K562 (cell line): Measurements from ENCODE around the gene P2RY13. TPM values are rescaled to one million over a fixed set of nuclear protein-coding genes. Genes with fewer than 3 reads are reported as not detected.

Experiments used
- ATAC-seq: fragments of 200-7000 bp; cut with Tn5 transposase; 3 replicates; pipeline ENCODE4 v1.9.1; 2020; ENCODE audit warnings: moderate library complexity
- BruUV-seq: library from RNA; stranded (reverse); fragments of 400-500 nt; replicated peaks from 2 replicates; lab custom pipeline; 2021; lab: Mats Ljungman, UMichigan
- CTCF ChIA-PET: fragments of 300-600 bp; formaldehyde crosslinking; extraction: SDS; loops from one replicate; lab custom pipeline; 2021; ENCODE audit warnings: low intra/inter-chr PET ratio; lab: Yijun Ruan, JAX
- POLR2A ChIA-PET: fragments of 300-600, 350-650 bp; sonication (Branson Sonifier 250); formaldehyde crosslinking; extraction: SDS; loops from one replicate; lab custom pipeline; 2021; ENCODE audit warnings: antibody characterized with exemption, inconsistent platforms; lab: Yijun Ruan, JAX
- DNase-seq, 4 experiments: peaks; one replicate each; pipeline versions ENCODE4 v3.0.0 to v3.0.0-alpha.2; 2011 to 2018; ENCODE audit warnings: low spot score in 3 of 4, mixed read lengths in 3 of 4; ENCODE audit errors: extremely low read depth in 1 of 4
- FAIRE-seq: peaks from 2 replicates; lab custom pipeline; 2011; peaks lifted over from hg19 to GRCh38; lab: Jason Lieb, UNC
- H2AFZ ChIP-seq: 2 replicates; pipeline ENCODE4 v1.6.0; 2011; ENCODE audit warnings: low read depth, low read length, control low read depth, inconsistent platforms
- H3K27ac ChIP-seq: fragments of 200-600 bp; 3 replicates; pipeline ENCODE4 v1.8.0; 2011; ENCODE audit warnings: low read depth, mild to moderate bottlenecking, control low read depth, inconsistent platforms, low read length, moderate library complexity, mixed read lengths; ENCODE audit errors: extremely low read depth
- H3K27me3 ChIP-seq, 2 experiments: fragments of 300-600 bp in 1 of 2; 2 replicates in 1 of 2; 3 replicates in 1 of 2; pipeline versions ENCODE4 v1.6.0 to v1.8.0; 2011; ENCODE audit warnings: inconsistent platforms in 2 of 2, low read length in 2 of 2, mild to moderate bottlenecking in 1 of 2, mixed read lengths in 1 of 2, moderate library complexity in 1 of 2; ENCODE audit not compliant: control insufficient read depth in 2 of 2, insufficient read depth in 2 of 2
- H3K36me3 ChIP-seq: fragments of 300-600 bp; 3 replicates; pipeline ENCODE4 v1.8.0; 2011; ENCODE audit warnings: mild to moderate bottlenecking, low read length, inconsistent platforms; ENCODE audit not compliant: control insufficient read depth, insufficient read depth
- H3K4me1 ChIP-seq, 2 experiments: fragments of 200-600 bp in 1 of 2; replicated peaks in 1 of 2; 2 replicates in 1 of 2; 3 replicates in 1 of 2; pipeline versions ENCODE4 v1.5.1 to v1.8.0; 2011; ENCODE audit warnings: inconsistent platforms in 2 of 2, low read length in 2 of 2, mild to moderate bottlenecking in 1 of 2, mixed read lengths in 1 of 2, moderate library complexity in 1 of 2; ENCODE audit not compliant: control insufficient read depth in 2 of 2, insufficient read depth in 2 of 2
- H3K4me2 ChIP-seq: 2 replicates; pipeline ENCODE4 v1.6.1; 2011; ENCODE audit warnings: low read length, control low read depth, inconsistent platforms, mixed read lengths; ENCODE audit not compliant: insufficient read depth
- H3K4me3 ChIP-seq: fragments of 200-600 bp; sonication (generic), shearing (Covaris generic); 2 replicates; pipeline ENCODE4 v1.5.1; 2016; ENCODE audit warnings: control low read depth, inconsistent platforms
- H3K79me2 ChIP-seq: fragments of 200-600 bp; 3 replicates; pipeline ENCODE4 v1.8.0; 2011; ENCODE audit warnings: low read length, inconsistent platforms; ENCODE audit not compliant: control insufficient read depth, insufficient read depth
- H3K9ac ChIP-seq, 2 experiments: 2 replicates each; pipeline versions ENCODE4 v1.6.0 to v1.6.1; 2011; ENCODE audit warnings: low read depth in 2 of 2, low read length in 2 of 2, control low read depth in 1 of 2, inconsistent platforms in 1 of 2, mild to moderate bottlenecking in 1 of 2, mixed read lengths in 1 of 2; ENCODE audit not compliant: insufficient read depth in 1 of 2
- H3K9me1 ChIP-seq: one replicate; pipeline ENCODE4 v1.6.0; 2011; ENCODE audit warnings: inconsistent platforms, mild to moderate bottlenecking, low read length, moderate library complexity; ENCODE audit not compliant: control insufficient read depth, insufficient read depth
- H3K9me3 ChIP-seq: replicated peaks from 2 replicates; pipeline ENCODE4 v1.5.1; 2011; ENCODE audit warnings: low read depth, low read length, inconsistent platforms; ENCODE audit not compliant: control insufficient read depth, insufficient read depth
- H4K20me1 ChIP-seq: replicated peaks from 2 replicates; pipeline ENCODE4 v1.6.1; 2011; ENCODE audit warnings: low read length, inconsistent platforms, mixed read lengths; ENCODE audit not compliant: control insufficient read depth, insufficient read depth
- ARNT ChIP-seq, 2 experiments: fragments of 450-650 bp; IDR thresholded peaks; 2 replicates each; pipeline ENCODE4 v1.6.1; 2016; ENCODE audit warnings: mild to moderate bottlenecking in 1 of 2
- BRD9 ChIP-seq: fragments of 450-650 bp; IDR thresholded peaks from 2 replicates; pipeline ENCODE4 v1.6.1; 2018; ENCODE audit warnings: low read depth; ENCODE audit not compliant: partially characterized antibody
- CEBPB ChIP-seq: fragments of 450-650 bp; IDR thresholded peaks from 2 replicates; pipeline ENCODE4 v1.6.1; 2016; ENCODE audit warnings: missing genetic modification characterization, missing compliant biosample characterization
- CEBPG ChIP-seq, 3 experiments: fragments of 200-800 bp in 1 of 3; sonication (Bioruptor generic) in 1 of 3; sonication (generic) in 1 of 3; formaldehyde crosslinking in 1 of 3; IDR thresholded peaks in 2 of 3; conservative IDR thresholded peaks in 1 of 3; 2 replicates each; pipeline versions ENCODE4 v1.6.1 to v1.8.0; 2016 to 2022; ENCODE audit warnings: missing compliant biosample characterization in 2 of 3, missing genetic modification characterization in 2 of 3, mild to moderate bottlenecking in 1 of 3, missing genetic modification reagents in 1 of 3
- FIP1L1 ChIP-seq: fragments of 200-400 bp; formaldehyde crosslinking; IDR thresholded peaks from 2 replicates; pipeline ENCODE4 v1.6.1; 2018; ENCODE audit warnings: mild to moderate bottlenecking, low read depth, low read length; ENCODE audit not compliant: poor library complexity, severe bottlenecking
- GTF2A2 ChIP-seq: IDR thresholded peaks from 2 replicates; pipeline ENCODE4 v1.6.1; 2016; ENCODE audit warnings: mild to moderate bottlenecking, missing genetic modification characterization, missing compliant biosample characterization
- JUND ChIP-seq, 2 experiments: IDR thresholded peaks; 2 replicates in 1 of 2; 3 replicates in 1 of 2; pipeline ENCODE4 v1.6.1; 2011; ENCODE audit warnings: borderline replicate concordance in 2 of 2, low read depth in 2 of 2, low read length in 2 of 2, improper control_type of control experiment in 1 of 2, missing biosample characterization in 1 of 2, missing genetic modification characterization in 1 of 2, missing genetic modification reagents in 1 of 2
- MTA2 ChIP-seq: fragments of 450-650 bp; IDR thresholded peaks from 2 replicates; pipeline ENCODE4 v1.6.1; 2016; ENCODE audit warnings: low read depth
- POLR3A ChIP-seq: IDR thresholded peaks from 2 replicates; pipeline ENCODE4 v1.6.1; 2011; ENCODE audit warnings: borderline replicate concordance, mild to moderate bottlenecking, moderate library complexity; ENCODE audit not compliant: insufficient read length, insufficient read depth; ENCODE audit errors: extremely low read depth
- TAF15 ChIP-seq: fragments of 200-400 bp; formaldehyde crosslinking; IDR thresholded peaks from 2 replicates; pipeline ENCODE4 v1.6.1; 2017; ENCODE audit warnings: mild to moderate bottlenecking, low read depth, low read length, moderate library complexity
- THRAP3 ChIP-seq: fragments of 450-650 bp; IDR thresholded peaks from 2 replicates; pipeline ENCODE4 v1.6.1; 2016; ENCODE audit warnings: mild to moderate bottlenecking, inconsistent platforms, borderline replicate concordance
- ZC3H11A ChIP-seq: IDR thresholded peaks from 2 replicates; pipeline ENCODE4 v1.6.1; 2012; ENCODE audit warnings: low read depth, low read length, improper control_type of control experiment
- ZNF584 ChIP-seq: fragments of 200-800 bp; sonication (Bioruptor generic); IDR thresholded peaks from 2 replicates; pipeline ENCODE4 v1.6.1; 2016; ENCODE audit warnings: low read depth, mild to moderate bottlenecking, missing genetic modification characterization, missing compliant biosample characterization
- WGBS: fragments of 100-300 bp; shearing (Covaris generic); methylation state at CpG from one replicate; pipeline ENCODE4 v1.1.6; 2016; ENCODE audit warnings: low coverage, mixed read lengths; ENCODE audit not compliant: insufficient coverage; ENCODE audit errors: missing lambda C conversion rate; 5-methylcytosine and 5-hydroxymethylcytosine counted together
- in situ Hi-C: fragments of 300-500 bp; cut with MboI; formaldehyde crosslinking; loops from 4 replicates; pipeline ENCODE4 v1.15.0; 2018; ENCODE audit warnings: inconsistent platforms, mixed read lengths
- intact Hi-C: fragments of 100-400 bp; cut with micrococcal nuclease; formaldehyde crosslinking; loops from 2 replicates; pipeline ENCODE4 v1.14.2; 2022
- polyA plus RNA-seq, 8 experiments: library from polyadenylated mRNA; depleted of rRNA in 4 of 8; stranded (reverse) in 5 of 8; unstranded in 3 of 8; fragments of >200 nt; fragmentation: Nextera tagmentation in 2 of 8; fragmentation: Illumina TruSeq in 1 of 8; extraction: Ambion mirVana in 2 of 8; extraction: Trizol in 1 of 8; gene quantifications; 2 replicates each; pipeline versions ENCODE4 v1.2.1 to v1.2.3, GENCODE V29; 2011 to 2014; ENCODE audit warnings: inconsistent platforms in 1 of 8, missing spikeins in 1 of 8
- total RNA-seq, 7 experiments: library from RNA; depleted of rRNA in 6 of 7; stranded (reverse); fragments of >200 nt in 6 of 7; fragmentation: Illumina TruSeq in 2 of 7; extraction: Trizol in 2 of 7; gene quantifications; 2 replicates each; pipeline versions ENCODE4 v1.2.1 to v1.2.3, GENCODE V29; 2011 to 2021; ENCODE audit warnings: low replicate concordance in 1 of 7
- TF ChIP-seq, protein P1 (sequence below): fragments of 250-450 bp; sonication (Bioruptor Pico); IDR thresholded peaks from 2 replicates; pipeline ENCODE4 v1.9.0; 2021; ENCODE audit warnings: mild to moderate bottlenecking
- TF ChIP-seq, protein P2 (sequence below): IDR thresholded peaks from 3 replicates; pipeline ENCODE4 v1.6.1; 2011; ENCODE audit warnings: borderline replicate concordance, mild to moderate bottlenecking, moderate library complexity; ENCODE audit not compliant: insufficient read length; ENCODE audit errors: extremely low read depth

P2RY13 gene
- total and polyA plus RNA-seq, 9 of the 15 experiments (the other 6 are each of a cell fraction or from before 2014, with no cell fraction given) = not detected

DNA sequence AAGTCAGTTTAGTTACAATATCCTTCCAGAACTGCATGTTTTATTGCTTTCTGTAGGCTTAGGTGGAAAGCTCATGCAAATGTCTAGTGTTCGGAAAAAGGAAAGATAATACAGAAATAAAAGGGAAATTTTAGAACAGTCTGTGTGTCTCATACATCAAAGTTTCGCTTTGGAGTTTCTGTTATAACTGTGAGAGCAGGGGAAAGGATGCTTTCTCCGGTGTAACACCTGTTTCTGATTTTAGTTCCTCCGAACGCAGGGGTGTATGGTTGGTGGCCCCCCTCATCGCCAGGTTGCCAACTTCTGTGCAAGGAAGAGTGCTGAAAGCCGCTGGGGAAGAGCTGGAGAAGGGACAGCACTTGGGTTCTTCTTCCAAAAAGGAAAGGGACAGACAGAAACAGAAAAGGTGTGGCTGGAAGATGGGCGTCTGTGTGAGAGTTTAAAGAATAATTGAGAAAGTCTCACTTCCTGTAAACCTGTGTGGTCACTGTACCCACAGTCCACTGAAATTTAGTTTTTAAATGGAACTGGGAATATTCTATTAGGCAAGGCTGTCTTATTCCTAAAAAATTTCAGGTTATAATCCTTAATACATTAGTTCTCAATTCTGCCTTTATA lies 48.5 kb upstream of the P2RY13 start:
- Histone ChIP-seq H3K27ac (no peak overlapping the region), H3K4me2 (no peak overlapping the region), H3K27me3 (peaks cover 3 to 9% of the 10 kb centered on the region in 2 experiments; a peak in 4 of 5 replicates), H3K4me3 (no peak overlapping the region), H3K79me2 (no peaks in the 10 kb centered on the region), H3K4me1 (no peaks in the 10 kb centered on the region), H3K9me1 (no peaks in the 10 kb centered on the region), H3K36me3 (no peaks in the 10 kb centered on the region), H4K20me1 (no peaks in the 10 kb centered on the region)
- DNase-seq (no peak), ATAC-seq (no peak)
- POLR2A ChIA-PET = interaction anchor here (1.3 kb wide), 1 partner anchor 10 kb away, joined by 5 read pairs; no protein-coding TSS in a partner anchor
- BruUV-seq = no TSS peak
- in situ Hi-C loops = no loop called here
- intact Hi-C loops = no loop called here
- CTCF ChIA-PET = no interaction called here
- TF ChIP-seq CEBPG (CRISPR knock-in tag; IDR thresholded peaks at IDR 0.05) (no peak), CEBPG (tag; conservative IDR thresholded peaks at IDR 0.05 in 1 of 2, IDR thresholded peaks at IDR 0.05 in 1 of 2) (no peak), ZC3H11A (no peak), BRD9 (no peak), FIP1L1 (no peak), POLR3A (no peak), ARNT (IDR thresholded peaks at IDR 0.05) (no peak), TAF15 (no peak), CEBPB (tag) (no peak), GTF2A2 (no peak), THRAP3 (no peak), ZNF584 (no peak), MTA2 (no peak), JUND (IDR thresholded peaks at IDR 0.05; ENCODE audit: borderline replicate concordance, low read depth, low read length) (no peak), JUND (tag; IDR thresholded peaks at IDR 0.05; ENCODE audit: borderline replicate concordance, low read depth, low read length) (no peak)
- TF ChIP-seq, protein P1, sequence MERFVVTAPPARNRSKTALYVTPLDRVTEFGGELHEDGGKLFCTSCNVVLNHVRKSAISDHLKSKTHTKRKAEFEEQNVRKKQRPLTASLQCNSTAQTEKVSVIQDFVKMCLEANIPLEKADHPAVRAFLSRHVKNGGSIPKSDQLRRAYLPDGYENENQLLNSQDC (CRISPR knock-in tag) = no peak
- TF ChIP-seq, protein P2, sequence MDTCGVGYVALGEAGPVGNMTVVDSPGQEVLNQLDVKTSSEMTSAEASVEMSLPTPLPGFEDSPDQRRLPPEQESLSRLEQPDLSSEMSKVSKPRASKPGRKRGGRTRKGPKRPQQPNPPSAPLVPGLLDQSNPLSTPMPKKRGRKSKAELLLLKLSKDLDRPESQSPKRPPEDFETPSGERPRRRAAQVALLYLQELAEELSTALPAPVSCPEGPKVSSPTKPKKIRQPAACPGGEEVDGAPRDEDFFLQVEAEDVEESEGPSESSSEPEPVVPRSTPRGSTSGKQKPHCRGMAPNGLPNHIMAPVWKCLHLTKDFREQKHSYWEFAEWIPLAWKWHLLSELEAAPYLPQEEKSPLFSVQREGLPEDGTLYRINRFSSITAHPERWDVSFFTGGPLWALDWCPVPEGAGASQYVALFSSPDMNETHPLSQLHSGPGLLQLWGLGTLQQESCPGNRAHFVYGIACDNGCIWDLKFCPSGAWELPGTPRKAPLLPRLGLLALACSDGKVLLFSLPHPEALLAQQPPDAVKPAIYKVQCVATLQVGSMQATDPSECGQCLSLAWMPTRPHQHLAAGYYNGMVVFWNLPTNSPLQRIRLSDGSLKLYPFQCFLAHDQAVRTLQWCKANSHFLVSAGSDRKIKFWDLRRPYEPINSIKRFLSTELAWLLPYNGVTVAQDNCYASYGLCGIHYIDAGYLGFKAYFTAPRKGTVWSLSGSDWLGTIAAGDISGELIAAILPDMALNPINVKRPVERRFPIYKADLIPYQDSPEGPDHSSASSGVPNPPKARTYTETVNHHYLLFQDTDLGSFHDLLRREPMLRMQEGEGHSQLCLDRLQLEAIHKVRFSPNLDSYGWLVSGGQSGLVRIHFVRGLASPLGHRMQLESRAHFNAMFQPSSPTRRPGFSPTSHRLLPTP = no peak
- TF ChIP-seq, all 486 proteins: peak for 0
- Histone ChIP-seq H2AFZ (no peak overlapping the region), H3K9me3 (no peaks in the 10 kb centered on the region), H3K9ac (no peak overlapping the region)
- WGBS = 6% methylated on average over 8 of the region's 8 CpGs
- FAIRE-seq = no peak
